HG02885 (cell line): ENCODE data around the gene ANKRD33B.
A peak's percentile ranks its signal among the peaks of the same experiment; 100 is the strongest.

ENCODE experiments used
- ATAC-seq: cut with Tn5 transposase; IDR thresholded peaks from one replicate; pipeline ENCODE4 v1.9.1; 2021; ENCODE audit warnings: mild to moderate bottlenecking; ENCODE audit not compliant: unreplicated experiment, poor library complexity

ANKRD33B gene

DNA sequence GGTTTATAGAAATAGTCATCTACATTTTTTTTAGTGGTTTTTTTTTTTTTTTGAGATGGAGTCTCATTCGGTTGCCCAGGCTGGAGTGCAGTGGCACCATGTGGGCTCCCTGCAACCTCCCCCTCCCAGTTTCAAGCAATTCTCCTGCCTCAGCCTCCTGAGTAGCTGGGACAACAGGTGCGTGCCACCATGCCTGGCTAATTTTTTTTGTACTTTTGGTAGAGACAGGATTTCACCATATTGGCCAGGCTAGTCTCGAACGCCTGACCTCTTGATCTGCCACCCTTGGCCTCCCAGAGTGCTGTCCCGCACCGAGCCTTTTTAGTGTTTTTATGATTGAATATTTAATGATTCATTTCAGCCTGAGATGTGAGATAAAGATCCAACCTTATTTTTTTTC lies 27.3 kb downstream of the ANKRD33B start:
- ATAC-seq = no peak

DNA sequence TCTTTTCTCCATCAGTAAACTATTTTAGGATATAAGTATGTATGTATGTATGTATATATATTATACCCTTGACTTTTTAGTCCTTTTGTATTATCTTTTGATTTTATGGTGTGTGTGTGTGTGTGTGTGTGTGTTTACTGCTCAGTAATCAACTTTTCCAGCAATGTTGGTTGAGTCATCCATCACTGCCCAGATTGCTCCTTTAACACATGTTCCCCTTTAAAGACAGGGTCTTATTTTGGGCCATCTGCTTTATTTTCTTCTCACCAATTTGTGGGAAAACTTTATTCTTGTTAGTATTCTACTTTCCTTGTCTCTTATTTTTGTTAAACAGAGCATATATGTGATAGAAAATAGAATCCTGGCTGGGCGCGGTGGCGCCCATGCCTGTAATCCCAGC lies 28.1 kb downstream of the ANKRD33B start:
- no peak for ATAC-seq

DNA sequence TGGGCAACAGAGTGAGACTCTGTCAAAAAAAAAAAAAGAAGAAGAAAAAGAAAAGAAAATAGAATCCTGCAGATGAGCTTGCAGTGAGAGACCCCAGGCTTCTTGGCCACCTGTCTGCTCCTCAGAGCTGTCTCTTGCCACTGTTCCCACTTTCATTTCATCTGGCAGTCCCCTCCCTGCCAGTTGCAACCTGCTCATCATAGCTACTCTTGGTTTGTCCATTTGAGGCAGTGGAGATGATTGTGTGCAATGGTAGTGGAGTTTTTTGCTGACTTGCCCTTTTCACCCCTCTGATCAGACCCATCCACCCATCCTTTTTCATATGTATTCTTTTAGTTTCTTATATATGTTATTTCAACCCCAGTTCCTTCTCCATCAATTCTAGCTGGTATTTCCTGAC lies 28.7 kb downstream of the ANKRD33B start:
- ATAC-seq = peak; percentile 43

DNA sequence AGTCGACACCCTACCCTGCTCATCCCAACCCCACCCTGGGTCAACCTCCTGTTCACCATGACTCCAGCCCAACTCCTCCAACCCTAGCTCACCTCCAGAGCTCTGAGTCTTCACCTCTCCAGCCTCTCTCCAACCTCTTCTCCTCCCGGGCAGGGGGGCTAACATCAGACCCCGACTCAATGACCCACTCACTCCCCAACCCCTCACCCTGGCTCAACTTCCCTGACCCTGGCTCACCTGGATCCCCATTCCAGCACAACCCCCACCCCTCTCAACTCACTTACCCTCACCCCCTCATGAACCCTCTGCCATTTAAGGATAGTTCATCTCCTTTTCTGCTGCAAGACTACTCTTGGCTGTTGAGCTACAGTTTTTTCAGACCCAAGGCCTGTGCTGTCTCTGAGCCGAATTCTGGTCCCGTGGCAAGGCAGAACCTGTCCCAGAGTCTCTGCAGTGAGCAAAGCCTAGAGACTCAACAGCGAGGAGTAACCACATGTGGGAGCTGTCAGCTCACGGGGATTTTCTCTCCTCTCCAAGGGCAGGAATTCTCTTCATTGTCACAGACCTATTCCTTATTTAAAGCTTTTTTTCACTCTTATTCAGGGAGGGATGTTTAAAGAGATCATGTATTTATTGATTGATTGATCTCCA lies 29.8 kb downstream of the ANKRD33B start:
- no peak for ATAC-seq

DNA sequence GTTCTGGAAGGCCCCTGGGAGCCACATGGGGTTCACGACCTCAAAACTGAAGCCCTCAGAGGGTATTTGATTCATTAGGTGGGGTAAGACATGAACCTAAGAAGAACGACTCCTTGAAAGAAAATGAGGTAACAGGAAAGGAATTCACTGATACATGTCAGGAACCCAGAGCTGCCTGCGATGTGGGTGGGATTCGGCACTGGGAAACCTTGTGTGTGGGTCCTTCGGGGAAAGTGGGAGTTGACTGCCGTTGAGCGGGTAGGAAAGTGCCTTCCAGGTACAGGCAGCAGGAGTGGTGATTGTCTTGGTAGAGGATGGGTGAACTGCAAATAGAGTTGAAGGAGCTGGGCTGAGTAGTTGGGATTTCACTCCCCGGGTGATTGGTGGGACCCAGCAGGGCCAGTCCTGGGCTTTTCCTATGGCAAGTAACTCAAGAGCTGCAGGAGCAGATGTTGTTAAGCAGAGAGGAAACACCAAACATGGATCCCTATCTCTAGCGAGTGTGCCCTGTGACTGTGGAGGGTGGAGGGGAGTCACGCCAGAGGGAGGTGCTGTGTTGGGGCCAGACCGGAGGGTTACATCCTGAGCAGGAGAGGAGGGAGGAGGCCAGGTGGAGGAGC lies 30.8 kb downstream of the ANKRD33B start:
- no peak for ATAC-seq

DNA sequence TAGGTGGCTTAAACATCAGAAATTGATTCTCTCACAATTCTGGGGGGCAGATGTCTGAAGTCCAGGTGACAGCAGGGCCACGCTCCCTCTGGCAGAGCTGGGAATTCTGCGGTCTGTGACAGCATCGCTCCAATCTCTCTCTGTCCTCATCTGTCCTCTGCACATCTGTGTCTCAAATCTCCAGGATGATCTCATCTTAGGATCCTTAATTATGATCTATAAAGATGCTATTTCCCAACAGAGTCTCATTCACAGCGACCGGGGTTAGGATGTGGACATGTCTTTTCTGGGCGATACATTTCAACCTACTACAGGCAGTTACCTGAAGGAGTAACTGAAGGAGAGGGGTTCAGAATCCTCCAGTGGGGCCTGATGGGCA lies 31.4 kb downstream of the ANKRD33B start:
- ATAC-seq = no peak

DNA sequence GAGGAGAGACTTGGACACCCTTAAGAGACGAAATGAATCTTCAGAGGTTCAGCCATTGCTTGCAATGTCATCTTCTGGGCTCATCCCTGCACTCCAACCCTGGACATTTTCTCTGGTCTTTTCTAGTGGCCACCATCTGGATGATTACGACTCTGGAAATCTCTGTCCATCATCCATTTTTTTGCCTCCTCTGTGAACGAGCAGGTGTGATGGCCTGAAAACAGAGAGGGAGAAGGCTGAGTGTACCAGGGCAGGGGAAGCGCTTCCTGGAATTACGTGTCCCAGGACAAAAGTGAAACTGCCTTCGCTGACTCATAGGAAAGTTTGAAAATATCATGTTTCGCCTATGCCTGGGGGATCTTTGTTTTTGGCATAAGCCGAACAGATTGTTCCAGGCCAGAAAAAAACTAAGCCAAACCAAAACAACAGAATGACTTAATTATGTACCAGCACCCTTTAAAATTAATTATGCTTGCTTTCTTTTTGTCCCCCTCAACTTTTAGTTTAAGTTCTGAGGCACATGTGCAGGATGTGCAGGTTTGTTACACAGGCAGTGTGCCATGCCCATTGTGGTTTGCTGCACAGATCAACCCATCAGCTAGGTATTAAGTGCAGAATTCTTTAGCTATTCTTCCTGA lies 31.9 kb downstream of the ANKRD33B start:
- no peak for ATAC-seq

DNA sequence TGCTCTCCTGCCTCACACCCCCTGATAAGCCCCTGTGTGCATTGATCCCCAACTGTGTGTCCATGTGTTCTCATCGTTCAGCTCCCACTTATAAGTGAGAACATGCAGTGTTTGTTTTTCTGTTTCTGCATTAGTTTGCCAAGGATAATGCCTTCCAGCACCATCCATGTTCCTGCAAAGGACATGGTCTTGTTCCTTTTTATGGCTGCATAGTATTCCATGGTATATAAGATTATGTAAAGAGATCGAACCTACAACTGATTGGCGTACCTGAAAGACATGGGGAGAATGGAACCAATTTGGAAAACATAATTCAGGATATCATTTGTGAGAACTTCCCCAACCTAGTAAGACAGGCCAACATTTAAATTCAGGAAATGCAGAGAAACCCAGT lies 32.4 kb downstream of the ANKRD33B start:
- ATAC-seq = no peak

DNA sequence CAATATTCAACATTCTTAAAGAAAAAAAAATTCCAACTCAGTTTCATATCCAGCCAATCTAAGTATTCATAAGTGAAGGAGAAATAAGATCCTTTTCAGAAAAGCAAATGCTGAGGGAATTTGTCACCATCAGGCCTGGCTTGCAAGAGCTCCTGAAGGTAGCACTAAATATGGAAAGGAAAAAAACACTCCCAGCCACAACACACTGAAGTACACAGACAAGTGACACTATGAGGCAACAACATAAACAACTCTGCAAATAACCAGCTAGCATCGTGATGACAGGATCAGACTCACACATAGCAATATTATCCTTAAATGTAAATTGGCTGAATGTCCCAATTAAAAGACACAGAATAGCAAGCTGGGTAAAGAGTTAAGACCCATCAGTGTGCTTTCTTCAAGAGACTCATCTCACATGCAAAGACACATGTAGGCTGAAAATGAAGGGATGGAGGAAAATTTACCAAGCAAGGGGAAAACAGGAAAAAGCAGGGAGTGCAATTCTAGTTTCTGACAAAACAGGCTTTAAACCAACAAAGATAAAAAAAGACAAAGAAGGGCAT lies 33.1 kb downstream of the ANKRD33B start:
- no peak for ATAC-seq

DNA sequence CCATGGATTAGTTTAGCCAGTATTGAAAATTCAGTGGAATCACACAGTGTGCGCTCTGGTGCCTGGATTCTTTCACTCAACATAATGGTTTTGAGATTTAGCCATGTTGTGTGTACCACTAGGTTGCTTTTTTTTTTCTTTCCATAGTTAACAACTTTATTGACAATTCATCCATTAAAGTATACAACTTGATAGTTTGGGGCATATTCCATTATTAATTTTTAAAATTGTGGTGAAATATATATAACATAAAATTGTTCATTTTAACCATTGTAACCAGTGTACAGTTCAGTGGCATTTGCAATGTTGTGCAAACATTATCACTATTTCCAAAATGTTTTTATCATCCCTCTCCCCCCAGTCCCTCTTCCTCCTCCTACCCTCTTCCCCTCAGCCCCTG lies 35.2 kb downstream of the ANKRD33B start:
- ATAC-seq = no peak

DNA sequence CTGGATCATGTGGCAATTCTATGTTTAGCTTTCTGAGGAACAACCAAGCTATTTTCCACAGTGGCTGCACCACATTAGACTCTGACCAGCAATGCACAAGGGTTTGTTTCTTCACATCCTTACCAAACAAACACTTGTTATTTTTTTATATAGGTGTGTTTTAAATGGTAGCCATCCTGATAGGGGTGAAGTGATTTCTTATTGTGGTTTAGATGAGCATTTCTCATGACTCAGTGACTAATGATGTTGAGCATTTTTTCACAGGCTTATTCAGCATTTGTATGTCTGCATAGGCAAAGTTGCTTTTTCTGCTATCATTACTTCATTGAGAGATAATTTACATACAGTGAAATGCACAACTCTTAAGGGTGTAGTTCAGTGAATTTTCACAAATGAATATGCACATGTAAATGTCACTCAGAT lies 36.0 kb downstream of the ANKRD33B start:
- ATAC-seq = no peak

DNA sequence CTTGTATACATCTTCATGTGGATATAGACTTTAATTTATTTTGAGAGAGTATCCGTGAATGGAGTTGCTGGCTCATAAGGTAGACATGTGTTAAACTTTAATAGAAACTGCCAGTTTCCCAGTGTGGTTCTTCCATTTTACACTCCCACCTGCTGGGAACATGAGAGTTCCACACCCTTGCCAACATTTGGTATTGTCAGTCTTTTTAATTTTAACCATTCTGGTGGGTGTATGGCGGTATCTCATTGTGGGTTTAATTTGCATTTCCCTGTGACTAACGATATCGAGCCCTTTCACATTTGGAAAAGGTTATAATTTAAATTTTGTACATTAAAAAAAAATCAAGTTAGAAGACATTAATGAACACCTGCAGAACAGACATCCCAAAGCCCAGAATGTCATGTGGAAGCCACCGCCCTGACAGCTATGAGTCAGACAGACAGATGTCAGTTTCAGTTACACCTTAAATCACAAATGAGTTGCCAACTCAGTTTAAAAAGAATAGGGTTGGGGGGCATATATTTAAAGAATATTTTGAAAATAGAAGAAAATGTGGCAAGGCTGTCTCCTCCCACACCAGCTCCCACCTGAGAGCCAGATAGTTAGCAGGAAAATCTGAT lies 36.9 kb downstream of the ANKRD33B start:
- peak; percentile 75 for ATAC-seq

DNA sequence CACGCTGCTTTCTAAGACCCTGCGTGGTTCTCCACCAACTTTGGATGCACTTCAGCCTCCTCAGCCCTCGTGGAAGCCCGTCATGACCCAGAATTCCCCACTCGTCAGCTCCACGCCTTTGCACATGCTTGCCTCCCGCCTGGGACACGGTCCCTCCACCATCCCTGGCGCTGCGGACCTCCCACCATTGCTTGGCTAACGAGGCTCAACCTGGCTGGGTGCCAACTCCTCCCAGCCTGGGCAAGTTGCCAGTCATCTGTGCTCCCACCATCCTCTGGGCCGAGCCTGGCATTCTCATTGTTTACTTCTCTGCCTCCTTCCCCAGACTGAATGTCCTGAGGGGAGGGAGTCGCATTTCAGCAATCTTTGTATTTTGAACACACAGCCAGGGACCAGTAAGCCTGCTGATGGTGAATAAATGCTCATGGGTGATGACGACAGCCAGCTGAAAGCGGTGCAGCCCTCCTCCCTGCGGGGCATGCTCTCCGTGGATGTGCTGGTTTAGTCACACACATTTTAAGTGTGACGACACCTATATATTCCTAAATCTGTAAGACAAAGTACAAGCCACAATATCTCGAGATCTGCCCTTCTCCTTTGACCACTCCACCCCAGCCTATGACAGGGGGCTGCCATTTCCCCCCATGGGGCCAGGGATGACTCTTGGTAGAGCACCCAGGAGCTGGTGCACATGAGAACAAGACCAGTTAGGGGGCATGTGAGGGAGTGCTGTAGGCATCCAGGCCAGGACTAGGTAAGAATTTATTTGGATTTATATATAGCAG lies 37.6 kb downstream of the ANKRD33B start:
- ATAC-seq = peak; percentile 55

DNA sequence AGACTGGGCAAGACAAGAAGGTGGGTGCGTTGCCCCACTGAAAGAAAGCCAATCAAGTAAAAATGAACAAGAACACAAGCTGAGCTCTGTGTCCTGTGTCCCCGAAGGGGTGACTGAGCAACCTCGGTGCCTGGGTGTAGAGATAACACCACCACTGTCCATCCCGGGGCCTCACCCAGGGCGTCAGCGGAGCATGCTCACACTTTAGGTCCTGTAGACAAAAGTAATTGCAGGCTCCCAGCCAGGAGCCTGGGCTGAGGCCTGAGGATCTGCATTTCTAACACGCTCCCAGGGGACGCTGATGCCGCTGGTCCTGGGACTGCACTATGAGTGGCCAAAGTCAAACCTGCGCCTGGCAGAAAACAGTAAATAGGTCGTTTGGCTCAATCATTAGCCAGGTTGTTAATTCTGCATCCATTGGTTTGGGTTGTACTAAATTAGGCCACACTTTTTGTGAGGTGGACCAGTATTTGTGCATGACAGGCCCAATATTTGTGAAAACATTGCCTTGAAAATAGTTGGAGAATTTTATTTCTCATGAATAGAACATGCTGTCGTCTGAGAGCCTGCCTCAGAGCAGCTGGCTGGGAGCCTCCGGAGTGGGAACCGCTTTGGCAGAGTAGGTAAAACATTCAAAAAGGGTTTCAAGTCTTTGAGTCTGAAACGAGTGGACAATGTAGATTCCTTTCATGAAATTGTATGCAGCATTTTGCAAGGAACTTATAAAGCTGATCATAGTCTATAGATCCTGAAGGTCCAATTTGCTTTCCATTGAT lies 38.3 kb downstream of the ANKRD33B start:
- no peak for ATAC-seq

DNA sequence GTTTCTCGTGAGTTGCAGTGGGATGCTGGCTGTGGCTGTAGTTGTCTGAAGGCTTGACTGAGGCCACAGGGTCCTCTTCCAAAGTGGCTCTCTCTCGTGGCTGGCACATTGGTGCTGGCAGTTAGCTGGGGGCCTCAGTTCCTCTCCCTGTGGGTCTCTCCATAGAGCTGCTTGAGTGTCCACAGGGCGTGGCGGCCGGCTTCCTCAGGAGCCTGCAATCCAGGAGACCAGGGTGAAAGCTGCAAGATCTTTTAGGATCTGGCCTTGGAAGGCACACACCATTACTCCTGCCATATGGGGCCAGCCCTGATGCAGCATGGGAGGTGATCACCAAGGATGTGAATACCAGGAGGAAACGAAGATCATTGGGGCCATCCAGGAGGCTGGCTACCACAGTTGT lies 41.1 kb downstream of the ANKRD33B start:
- no peak for ATAC-seq

DNA sequence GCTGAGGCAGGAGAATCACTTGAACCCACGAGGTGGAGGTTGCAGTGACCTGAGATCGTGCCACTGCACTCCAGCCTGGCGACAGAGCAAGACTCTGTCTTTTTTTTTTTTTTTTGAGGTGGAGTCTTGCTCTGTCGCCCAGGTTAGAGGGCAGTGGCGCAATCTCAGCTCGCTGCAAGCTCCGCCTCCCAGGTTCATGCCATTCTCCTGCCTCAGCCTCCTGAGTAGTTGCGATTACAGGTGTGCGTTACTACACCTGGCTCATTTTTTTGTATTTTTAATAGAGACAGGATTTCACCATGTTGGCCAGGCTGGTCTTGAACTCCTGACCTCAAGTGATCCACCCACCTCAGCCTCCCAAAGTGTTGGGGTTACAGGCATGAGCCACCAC lies 42.8 kb downstream of the ANKRD33B start:
- peak; percentile 5 for ATAC-seq

DNA sequence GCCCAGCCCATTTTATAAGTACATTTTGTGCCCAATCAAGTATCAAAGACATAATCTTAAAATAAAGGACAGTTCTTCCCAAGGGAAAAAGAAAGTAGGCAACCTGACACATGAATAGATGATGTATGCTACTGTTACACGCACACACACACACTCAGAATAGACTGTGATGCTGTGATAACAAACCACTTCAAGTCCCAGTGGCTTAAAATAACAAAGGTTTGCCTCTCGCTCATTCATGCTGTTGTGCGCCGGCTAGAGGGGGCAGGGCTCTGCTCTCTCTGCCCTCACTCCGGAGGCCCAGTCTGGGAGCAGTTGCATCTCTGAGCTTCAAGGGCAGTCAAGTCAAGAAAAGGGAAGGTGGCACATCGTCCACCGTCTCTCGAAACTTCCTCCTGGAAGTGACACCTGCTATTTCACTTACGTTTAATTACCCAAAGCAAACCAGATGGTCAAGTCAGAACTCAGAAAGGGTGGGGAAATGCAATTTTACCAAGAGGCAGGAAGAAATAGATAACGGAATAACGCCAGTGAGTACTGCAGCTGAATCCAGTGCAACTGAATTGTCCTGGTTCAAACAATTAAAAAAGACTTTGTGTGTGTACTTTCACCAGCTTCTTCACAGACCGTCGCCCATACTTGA lies 43.3 kb downstream of the ANKRD33B start:
- ATAC-seq = peak; percentile 82

DNA sequence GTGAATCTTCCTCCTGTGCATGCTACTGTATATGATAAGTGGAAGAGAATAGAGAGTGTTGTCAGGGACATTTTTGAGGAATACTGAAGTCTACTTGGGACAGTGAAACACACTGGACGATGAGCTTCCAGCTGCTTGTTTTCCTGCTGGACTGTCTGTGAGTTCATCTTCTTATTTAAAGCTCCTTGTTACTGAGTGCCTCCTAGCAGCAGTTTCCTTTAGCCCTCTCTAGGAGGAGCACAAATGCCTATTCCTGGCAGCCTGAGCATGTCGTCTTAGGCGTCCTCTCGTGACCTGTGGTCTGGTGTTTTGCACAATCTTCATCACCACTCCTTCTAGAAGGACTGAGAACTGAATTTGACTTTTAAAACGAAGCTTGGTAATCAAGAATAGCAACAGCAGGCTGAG lies 43.8 kb downstream of the ANKRD33B start:
- peak; percentile 71 for ATAC-seq

DNA sequence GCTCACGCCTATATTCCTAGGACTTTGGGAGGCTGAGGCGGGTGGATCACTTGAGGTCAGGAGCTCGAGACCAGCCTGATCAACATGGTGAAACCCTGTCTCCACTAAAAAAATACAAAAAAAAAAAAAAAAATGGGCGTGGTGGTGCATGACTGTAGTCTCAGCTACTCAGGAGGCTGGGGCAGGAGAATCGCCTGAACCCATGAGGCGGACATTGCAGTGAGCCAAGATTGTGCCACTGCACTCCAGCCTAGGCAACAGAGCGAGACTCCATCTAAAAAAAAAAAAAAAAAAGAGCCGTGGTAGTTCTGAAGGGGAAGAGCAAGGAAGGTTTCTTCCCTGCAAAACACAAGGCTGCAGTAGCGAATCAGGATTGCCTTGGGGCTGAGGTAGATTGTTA lies 44.2 kb downstream of the ANKRD33B start:
- ATAC-seq = peak; percentile 10
